Osteoblast (primary cell): ENCODE data around the gene SIPA1L3. TPM values are rescaled to one million over a fixed set of nuclear protein-coding genes. Genes with fewer than 3 reads are reported as not detected.

ENCODE experiments used
- DNase-seq: peaks from one replicate; pipeline ENCODE4 v3.0.0; 2011; ENCODE audit warnings: low spot score, mixed read lengths; ENCODE audit not compliant: insufficient read length; ENCODE audit errors: missing footprints
- H2AFZ ChIP-seq: 2 replicates; pipeline ENCODE4 v1.6.0; 2011; ENCODE audit warnings: mild to moderate bottlenecking, low read length
- H3K27ac ChIP-seq: 2 replicates; pipeline ENCODE4 v1.5.1; 2011; ENCODE audit warnings: mild to moderate bottlenecking, low read depth, low read length, moderate library complexity
- H3K27me3 ChIP-seq: 2 replicates; pipeline ENCODE4 v1.6.0; 2012; ENCODE audit warnings: mild to moderate bottlenecking, control low read depth, inconsistent platforms, low read length, moderate library complexity; ENCODE audit not compliant: insufficient read depth
- H3K36me3 ChIP-seq: 2 replicates; pipeline ENCODE4 v1.5.1; 2011; ENCODE audit warnings: mild to moderate bottlenecking, low read length, control low read depth, moderate library complexity; ENCODE audit not compliant: insufficient read depth
- H3K4me1 ChIP-seq: 2 replicates; pipeline ENCODE4 v1.5.1; 2011; ENCODE audit warnings: mild to moderate bottlenecking, low read length, control low read depth, moderate library complexity; ENCODE audit not compliant: insufficient read depth
- H3K4me2 ChIP-seq: 2 replicates; pipeline ENCODE4 v1.6.0; 2011; ENCODE audit warnings: mild to moderate bottlenecking, low read length; ENCODE audit not compliant: insufficient read depth
- H3K4me3 ChIP-seq: fragments of 200-600 bp; sonication (generic); 3 replicates; pipeline ENCODE4 v1.5.1; 2012; ENCODE audit warnings: mild to moderate bottlenecking, low read length, inconsistent platforms; ENCODE audit not compliant: insufficient read depth
- H3K79me2 ChIP-seq: 2 replicates; pipeline ENCODE4 v1.6.0; 2012; ENCODE audit warnings: mild to moderate bottlenecking, low read length, control low read depth, inconsistent platforms; ENCODE audit not compliant: insufficient read depth
- H3K9me3 ChIP-seq: 2 replicates; pipeline ENCODE4 v1.5.1; 2011; ENCODE audit warnings: low read depth, low read length, control low read depth
- H4K20me1 ChIP-seq: 2 replicates; pipeline ENCODE4 v1.6.0; 2012; ENCODE audit warnings: mild to moderate bottlenecking, low read length, control low read depth; ENCODE audit not compliant: insufficient read depth
- total RNA-seq: library from RNA; depleted of rRNA; stranded (reverse); fragments of >200 nt; gene quantifications from 2 replicates; pipeline ENCODE4 v1.2.3, GENCODE V29; 2012
- TF ChIP-seq, protein P1 (sequence below): IDR thresholded peaks from 2 replicates; pipeline ENCODE4 v1.5.1; 2011; ENCODE audit warnings: mild to moderate bottlenecking, low read depth, low read length, moderate library complexity; ENCODE audit errors: extremely low read depth

SIPA1L3 gene
- total RNA-seq, 1 donor = 17.4 TPM

DNA sequence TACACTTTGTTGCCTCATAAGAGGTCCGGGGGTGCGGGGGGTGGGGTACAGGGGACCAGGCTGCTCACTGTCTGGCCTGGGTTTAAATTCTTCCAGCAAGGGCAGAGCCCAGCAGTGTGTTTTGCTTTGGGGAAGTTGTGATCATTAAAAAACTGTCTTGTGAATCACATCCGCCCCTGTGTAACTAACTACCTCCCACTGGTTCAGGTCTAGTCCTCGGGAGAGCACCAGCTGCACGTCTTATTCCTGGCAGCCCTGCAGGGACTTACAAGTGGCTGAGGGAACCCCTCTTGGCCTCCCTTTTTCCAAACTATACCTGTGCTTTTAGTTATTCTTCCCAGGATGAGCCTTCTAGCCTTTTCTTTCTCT is 127.5 kb downstream of the SIPA1L3 start:
- Histone ChIP-seq H3K27me3 (no peaks in the 10 kb centered on the region), H3K4me2 (peak overlapping the region; percentile 40), H3K4me3 (no peak overlapping the region), H3K79me2 (peaks cover 65% of the 10 kb centered on the region), H3K9me3 (no peaks in the 10 kb centered on the region), H3K4me1 (peaks cover 65% of the 10 kb centered on the region), H2AFZ (no peak overlapping the region), H3K27ac (peak overlapping the region; percentile 97), H4K20me1 (no peaks in the 10 kb centered on the region), H3K36me3 (peaks cover 11% of the 10 kb centered on the region)
- TF ChIP-seq, protein P1, sequence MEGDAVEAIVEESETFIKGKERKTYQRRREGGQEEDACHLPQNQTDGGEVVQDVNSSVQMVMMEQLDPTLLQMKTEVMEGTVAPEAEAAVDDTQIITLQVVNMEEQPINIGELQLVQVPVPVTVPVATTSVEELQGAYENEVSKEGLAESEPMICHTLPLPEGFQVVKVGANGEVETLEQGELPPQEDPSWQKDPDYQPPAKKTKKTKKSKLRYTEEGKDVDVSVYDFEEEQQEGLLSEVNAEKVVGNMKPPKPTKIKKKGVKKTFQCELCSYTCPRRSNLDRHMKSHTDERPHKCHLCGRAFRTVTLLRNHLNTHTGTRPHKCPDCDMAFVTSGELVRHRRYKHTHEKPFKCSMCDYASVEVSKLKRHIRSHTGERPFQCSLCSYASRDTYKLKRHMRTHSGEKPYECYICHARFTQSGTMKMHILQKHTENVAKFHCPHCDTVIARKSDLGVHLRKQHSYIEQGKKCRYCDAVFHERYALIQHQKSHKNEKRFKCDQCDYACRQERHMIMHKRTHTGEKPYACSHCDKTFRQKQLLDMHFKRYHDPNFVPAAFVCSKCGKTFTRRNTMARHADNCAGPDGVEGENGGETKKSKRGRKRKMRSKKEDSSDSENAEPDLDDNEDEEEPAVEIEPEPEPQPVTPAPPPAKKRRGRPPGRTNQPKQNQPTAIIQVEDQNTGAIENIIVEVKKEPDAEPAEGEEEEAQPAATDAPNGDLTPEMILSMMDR = no peak
- no peak for DNase-seq

DNA sequence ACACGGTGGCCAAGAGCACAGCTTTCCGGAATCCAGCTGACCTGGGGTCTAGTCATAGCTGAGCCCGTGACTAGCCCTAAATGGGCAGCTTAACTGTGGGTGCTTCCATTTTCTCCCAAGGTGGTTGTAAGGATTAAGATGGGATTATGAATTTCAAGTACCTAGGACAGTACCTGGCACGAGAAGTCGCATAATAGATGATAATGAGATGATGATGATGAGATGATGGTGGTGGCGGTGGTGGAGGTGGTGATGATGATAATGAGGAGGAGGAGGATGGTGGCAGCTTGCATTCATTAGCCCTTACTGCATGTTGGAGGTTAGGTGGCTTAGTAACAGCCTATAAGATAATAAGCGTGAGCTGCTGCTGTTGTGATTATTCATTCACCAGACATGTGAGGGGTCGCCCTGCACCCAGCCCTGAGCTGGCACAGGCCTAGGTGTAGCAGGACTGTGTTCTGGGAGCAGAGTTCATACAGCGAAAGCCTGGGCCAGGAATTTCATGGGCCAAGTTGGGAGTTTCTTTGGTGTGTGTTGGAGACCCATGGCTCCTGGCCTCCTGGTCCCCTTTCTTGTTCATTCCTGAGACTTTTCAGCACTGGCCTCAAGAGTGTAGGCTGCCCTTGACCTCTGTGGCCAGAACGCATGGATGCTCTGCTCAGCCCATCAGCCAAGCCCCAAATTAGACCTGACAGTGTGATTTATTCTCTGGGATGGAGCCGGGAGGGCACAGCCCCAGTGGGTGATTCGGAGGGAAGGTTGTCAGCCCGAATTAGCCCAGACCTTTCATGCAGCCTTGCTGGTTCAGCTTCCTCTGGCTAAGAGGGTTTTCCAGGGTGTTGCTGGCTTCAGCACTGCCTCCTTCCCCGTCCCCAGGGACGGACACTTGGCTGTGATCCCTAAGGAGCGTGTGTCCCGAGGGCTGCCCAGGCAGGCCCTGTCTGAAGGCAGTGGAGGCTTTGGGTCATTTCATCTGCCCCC is 128.8 kb downstream of the SIPA1L3 start:
- H3K27ac ChIP-seq = peak overlapping the region; percentile 97
- DNase-seq = no peak
- TF ChIP-seq, protein P1 = no peak

DNA sequence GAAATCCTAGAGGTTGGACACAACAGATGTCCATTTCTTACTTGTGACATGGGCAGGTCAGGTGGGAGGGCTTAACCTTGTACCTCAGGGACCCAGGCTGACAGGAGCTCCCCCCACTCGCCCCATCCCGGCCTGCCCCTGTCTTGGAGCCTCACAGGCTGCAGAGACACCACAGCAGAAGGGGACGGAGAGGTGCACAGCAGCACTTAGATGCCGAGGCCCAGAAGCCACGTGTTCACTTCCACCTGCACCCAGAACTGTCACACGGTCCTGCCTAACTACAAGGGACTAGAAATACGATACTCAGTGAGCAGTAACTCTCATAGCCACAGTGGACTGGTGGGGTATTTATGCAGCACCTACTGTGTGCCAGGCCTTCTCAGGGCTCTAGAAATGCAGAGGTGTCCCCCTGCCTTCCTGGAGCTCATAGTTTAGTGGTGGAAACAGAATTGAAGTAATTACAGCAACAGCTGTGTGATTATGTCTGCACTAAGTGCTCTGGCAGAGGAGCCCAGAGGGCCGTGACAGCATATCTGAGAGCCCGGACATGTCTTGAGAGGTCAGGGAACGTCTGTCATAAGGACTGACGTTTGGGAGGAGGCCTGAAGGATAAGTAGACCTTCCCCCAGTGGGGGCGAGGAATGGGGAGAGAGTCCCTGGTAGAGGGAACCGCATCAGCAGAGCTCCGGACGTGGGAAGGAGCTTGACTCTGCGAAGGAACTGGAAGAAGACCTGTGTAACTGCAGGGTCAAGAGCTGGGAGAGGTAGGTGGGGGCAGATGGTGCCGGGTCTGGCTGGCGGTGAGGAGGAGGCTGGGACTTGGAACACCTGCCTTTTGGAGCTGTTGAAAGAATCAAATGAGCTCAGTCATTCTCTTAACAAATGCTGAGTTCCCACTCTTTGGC is 130.0 kb downstream of the SIPA1L3 start:
- TF ChIP-seq, protein P1 = no peak
- H3K4me1 ChIP-seq = peaks cover 54% of the 10 kb centered on the region
- H4K20me1 ChIP-seq = no peaks in the 10 kb centered on the region
- no peaks in the 10 kb centered on the region for H3K9me3 ChIP-seq
- no peak for DNase-seq
- H3K4me2 ChIP-seq = no peak overlapping the region
- H3K36me3 ChIP-seq = no peaks in the 10 kb centered on the region
- no peaks in the 10 kb centered on the region for H3K27me3 ChIP-seq
- H3K4me3 ChIP-seq = no peak overlapping the region
- no peak overlapping the region for H2AFZ ChIP-seq
- peak overlapping the region; percentile 97 for H3K27ac ChIP-seq
- peaks cover 52% of the 10 kb centered on the region for H3K79me2 ChIP-seq

More for the DNA sequence above, 128.8 kb downstream of the SIPA1L3 start:
- H2AFZ ChIP-seq = no peak overlapping the region
- peaks cover 1% of the 10 kb centered on the region for H3K36me3 ChIP-seq
- H3K79me2 ChIP-seq = peaks cover 57% of the 10 kb centered on the region
- H3K27me3 ChIP-seq = no peaks in the 10 kb centered on the region
- peak overlapping the region; percentile 47 for H3K4me2 ChIP-seq
- H3K4me3 ChIP-seq = no peak overlapping the region
- no peaks in the 10 kb centered on the region for H3K9me3 ChIP-seq
- H4K20me1 ChIP-seq = no peaks in the 10 kb centered on the region
- peaks cover 65% of the 10 kb centered on the region for H3K4me1 ChIP-seq

DNA sequence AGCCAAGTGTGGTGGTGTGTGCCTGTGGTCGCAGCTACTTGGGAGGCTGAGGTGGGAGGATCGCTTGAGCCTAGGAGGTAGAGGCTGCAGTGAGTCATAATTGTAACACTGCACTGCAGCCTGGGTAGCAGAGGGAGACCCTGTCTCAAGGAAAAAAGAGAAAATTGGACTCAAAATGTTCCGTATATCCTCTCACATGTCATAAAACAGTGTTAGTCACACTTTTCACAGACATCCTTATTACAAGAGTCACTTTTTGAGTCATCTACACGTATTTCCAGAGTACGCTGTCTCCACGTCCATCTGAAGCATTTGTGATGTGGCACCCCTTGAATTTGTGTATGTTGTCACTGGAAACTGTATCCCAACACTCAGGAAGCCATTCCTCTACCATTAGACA is 133.0 kb downstream of the SIPA1L3 start:
- no peaks in the 10 kb centered on the region for H4K20me1 ChIP-seq
- TF ChIP-seq, protein P1 = no peak
- H2AFZ ChIP-seq = no peak overlapping the region
- no peaks in the 10 kb centered on the region for H3K36me3 ChIP-seq
- peaks cover 56% of the 10 kb centered on the region for H3K79me2 ChIP-seq
- H3K9me3 ChIP-seq = no peaks in the 10 kb centered on the region
- no peaks in the 10 kb centered on the region for H3K27me3 ChIP-seq
- no peak overlapping the region for H3K4me3 ChIP-seq
- DNase-seq = peak; percentile 95
- H3K4me1 ChIP-seq = peaks cover 28% of the 10 kb centered on the region
- peak overlapping the region; percentile 50 for H3K4me2 ChIP-seq
- peak overlapping the region; percentile 100 for H3K27ac ChIP-seq
